ENCODE data around the gene GAL3ST3. TPM values are rescaled to one million over a fixed set of nuclear protein-coding genes. Genes with fewer than 3 reads are reported as not detected.

The GAL3ST3 gene
- total and polyA plus RNA-seq, 10 donors = 0.03 to 0.04 (median 0.03) TPM; not detected in 7

- H3K27me3 ChIP-seq (replicated peaks in 1 of 7) = no peaks in the 10 kb centered on the region
- intact Hi-C loops (cut with DNase I; ENCODE audit: low total_unique reads) = loop anchor here (10.0 kb wide), 1 partner anchor 282 kb away; the partner anchor contains the start of gene KAT5
- H3K36me3 ChIP-seq = peaks cover 0 to 63% (median 45%) of the 10 kb centered on the region in 6 donors
- DNase-seq = no peak
- H3K27ac ChIP-seq = no peak overlapping the region
- H3K4me1 ChIP-seq = peaks cover 4 to 31% (median 20%) of the 10 kb centered on the region in 6 donors
- H3K4me3 ChIP-seq = no peak overlapping the region
- H3K9me3 ChIP-seq = no peaks in the 10 kb centered on the region
- TF ChIP-seq POLR2A (IDR thresholded peaks at IDR 0.05) (no peak), CTCF (IDR thresholded peaks at IDR 0.05 in 8 of 11, conservative IDR thresholded peaks at IDR 0.05 in 3 of 11) (no peak), POLR2AphosphoS5 (IDR thresholded peaks at IDR 0.05) (no peak)
- WGBS, 5 donors = 79 to 95% (median 83%) methylated on average over 2 of the region's 2 CpGs
Observed at GRCh38 chr11:65997286-65997685, 51.7 kb downstream of the GAL3ST3 start.

- H3K4me3 ChIP-seq = no peak overlapping the region
- intact Hi-C loops (cut with DNase I; ENCODE audit: low total_unique reads) = loop anchor here (10.0 kb wide), 1 partner anchor 277 kb away; the partner anchor contains the start of gene KAT5
- TF ChIP-seq POLR2AphosphoS5 (IDR thresholded peaks at IDR 0.05) = no peak
- no peak for TF ChIP-seq POLR2A (IDR thresholded peaks at IDR 0.05)
- TF ChIP-seq CTCF (IDR thresholded peaks at IDR 0.05 in 8 of 11, conservative IDR thresholded peaks at IDR 0.05 in 3 of 11) = no peak
- no peak for DNase-seq
- H3K27ac ChIP-seq = no peak overlapping the region
- H3K27me3 ChIP-seq (replicated peaks in 1 of 7) = no peaks in the 10 kb centered on the region
- no peaks in the 10 kb centered on the region for H3K9me3 ChIP-seq
- H3K36me3 ChIP-seq = peaks cover 0 to 33% (median 11%) of the 10 kb centered on the region in 6 donors
- peaks cover 0 to 14% (median 8%) of the 10 kb centered on the region in 6 donors for H3K4me1 ChIP-seq
- 90 to 93% (median 91%) methylated on average over 5 of the region's 5 CpGs for WGBS, 5 donors
Observed at GRCh38 chr11:65992056-65992455, 56.9 kb downstream of the GAL3ST3 start.

Other genes starting within 250 kb of the GAL3ST3 start
- gene SNX32, start 215.2 kb downstream of the GAL3ST3 start, total RNA-seq = 1 to 10 TPM in 2 of 7 donors, under 1 TPM in 3, not detected in 2; 0.22 to 1.2 (median 0.77) TPM
- gene SNX32, start 215.2 kb downstream of the GAL3ST3 start, polyA plus RNA-seq = 1 to 10 TPM in 1 of 3 donors, under 1 TPM in 2; 0.45 to 1.5 (median 0.89) TPM
- gene CFL1, start 191.0 kb downstream of the GAL3ST3 start, total RNA-seq = 1,000 to 10,000 TPM in 2 of 7 donors, 100 to 1,000 TPM in 5; 666 to 1,219 (median 868) TPM
- gene CFL1, start 191.0 kb downstream of the GAL3ST3 start, polyA plus RNA-seq = 100 to 1,000 TPM; 562 to 869 (median 862) TPM
- 10 to 100 TPM; 54.8 to 77.3 (median 65.5) TPM for gene MUS81, start 188.7 kb downstream of the GAL3ST3 start, total RNA-seq
- 10 to 100 TPM; 71.2 to 93.5 (median 89.5) TPM for gene MUS81, start 188.7 kb downstream of the GAL3ST3 start, polyA plus RNA-seq
- 10 to 100 TPM; 21.0 to 53.5 (median 38.4) TPM for gene EFEMP2, start 176.4 kb downstream of the GAL3ST3 start, total RNA-seq
- gene EFEMP2, start 176.4 kb downstream of the GAL3ST3 start, polyA plus RNA-seq = 10 to 100 TPM; 22.5 to 39.1 (median 31.4) TPM
- gene CTSW, start 169.3 kb downstream of the GAL3ST3 start, total RNA-seq = 10 to 100 TPM; 18.8 to 38.2 (median 29.5) TPM
- gene CTSW, start 169.3 kb downstream of the GAL3ST3 start, polyA plus RNA-seq = 10 to 100 TPM in 2 of 3 donors, 1 to 10 TPM in 1; 5.6 to 13.2 (median 10.8) TPM
- gene FIBP, start 160.7 kb downstream of the GAL3ST3 start, total RNA-seq = 10 to 100 TPM; 52.3 to 79.0 (median 64.9) TPM
- gene FIBP, start 160.7 kb downstream of the GAL3ST3 start, polyA plus RNA-seq = 10 to 100 TPM; 61.9 to 66.3 (median 62.3) TPM
- gene CCDC85B, start 158.5 kb downstream of the GAL3ST3 start, total RNA-seq = 10 to 100 TPM; 38.7 to 61.7 (median 44.4) TPM
- 100 to 1,000 TPM in 1 of 3 donors, 10 to 100 TPM in 2; 53.9 to 131 (median 96.2) TPM for gene CCDC85B, start 158.5 kb downstream of the GAL3ST3 start, polyA plus RNA-seq
- gene FOSL1, start 148.8 kb downstream of the GAL3ST3 start, total RNA-seq = 1 to 10 TPM in 6 of 7 donors, under 1 TPM in 1; 0.42 to 5.4 (median 1.6) TPM
- gene FOSL1, start 148.8 kb downstream of the GAL3ST3 start, polyA plus RNA-seq = 1 to 10 TPM in 2 of 3 donors, under 1 TPM in 1; 0.59 to 1.2 (median 1.2) TPM
- gene C11orf68, start 130.1 kb downstream of the GAL3ST3 start, total RNA-seq = 10 to 100 TPM; 22.0 to 40.9 (median 31.7) TPM
- gene C11orf68, start 130.1 kb downstream of the GAL3ST3 start, polyA plus RNA-seq = 10 to 100 TPM; 34.3 to 44.9 (median 36.7) TPM
- gene DRAP1, start 129.7 kb downstream of the GAL3ST3 start, total RNA-seq = 10 to 100 TPM; 58.3 to 84.2 (median 69.6) TPM
- 100 to 1,000 TPM; 116 to 123 (median 122) TPM for gene DRAP1, start 129.7 kb downstream of the GAL3ST3 start, polyA plus RNA-seq
- under 1 TPM in 1 of 7 donors, not detected in 6; 0.24 TPM for gene TSGA10IP, start 103.7 kb downstream of the GAL3ST3 start, total RNA-seq
- gene TSGA10IP, start 103.7 kb downstream of the GAL3ST3 start, polyA plus RNA-seq = under 1 TPM; 0.06 to 0.24 (median 0.14) TPM
- gene SART1, start 87.4 kb downstream of the GAL3ST3 start, total RNA-seq = 10 to 100 TPM; 26.6 to 64.7 (median 54.9) TPM
- gene SART1, start 87.4 kb downstream of the GAL3ST3 start, polyA plus RNA-seq = 100 to 1,000 TPM in 2 of 3 donors, 10 to 100 TPM in 1; 80.3 to 117 (median 109) TPM
- 10 to 100 TPM; 24.5 to 39.2 (median 35.5) TPM for gene EIF1AD, start 47.0 kb downstream of the GAL3ST3 start, total RNA-seq
- gene EIF1AD, start 47.0 kb downstream of the GAL3ST3 start, polyA plus RNA-seq = 10 to 100 TPM; 14.3 to 22.0 (median 15.4) TPM
- gene BANF1, start 46.7 kb downstream of the GAL3ST3 start, total RNA-seq = 100 to 1,000 TPM in 3 of 7 donors, 10 to 100 TPM in 4; 50.5 to 139 (median 92.9) TPM
- 100 to 1,000 TPM; 151 to 219 (median 196) TPM for gene BANF1, start 46.7 kb downstream of the GAL3ST3 start, polyA plus RNA-seq
- gene CST6, start 37.2 kb downstream of the GAL3ST3 start, total RNA-seq = not detected
- 1 to 10 TPM in 1 of 3 donors, under 1 TPM in 2; 0.76 to 1.4 (median 0.93) TPM for gene CST6, start 37.2 kb downstream of the GAL3ST3 start, polyA plus RNA-seq
- gene CATSPER1, start 22.7 kb downstream of the GAL3ST3 start, total RNA-seq = 1 to 10 TPM in 3 of 7 donors, under 1 TPM in 2, not detected in 2; 0.70 to 1.2 (median 1.1) TPM
- under 1 TPM; 0.30 to 0.51 (median 0.50) TPM for gene CATSPER1, start 22.7 kb downstream of the GAL3ST3 start, polyA plus RNA-seq
- 100 to 1,000 TPM; 139 to 195 (median 164) TPM for gene SF3B2, start 3.2 kb upstream of the GAL3ST3 start, total RNA-seq
- gene SF3B2, start 3.2 kb upstream of the GAL3ST3 start, polyA plus RNA-seq = 100 to 1,000 TPM in 1 of 3 donors, 10 to 100 TPM in 2; 77.5 to 104 (median 89.9) TPM
- 100 to 1,000 TPM in 5 of 7 donors, 10 to 100 TPM in 2; 65.8 to 126 (median 110) TPM for gene PACS1, start 21.1 kb upstream of the GAL3ST3 start, total RNA-seq
- 10 to 100 TPM; 20.6 to 35.1 (median 20.9) TPM for gene PACS1, start 21.1 kb upstream of the GAL3ST3 start, polyA plus RNA-seq
- gene KLC2, start 208.5 kb upstream of the GAL3ST3 start, total RNA-seq = 10 to 100 TPM in 6 of 7 donors, 1 to 10 TPM in 1; 8.8 to 30.8 (median 18.3) TPM
- 10 to 100 TPM in 1 of 3 donors, 1 to 10 TPM in 2; 5.5 to 19.5 (median 7.8) TPM for gene KLC2, start 208.5 kb upstream of the GAL3ST3 start, polyA plus RNA-seq
- gene RAB1B, start 219.5 kb upstream of the GAL3ST3 start, total RNA-seq = 100 to 1,000 TPM; 101 to 130 (median 123) TPM
- 100 to 1,000 TPM in 1 of 3 donors, 10 to 100 TPM in 2; 66.8 to 150 (median 77.0) TPM for gene RAB1B, start 219.5 kb upstream of the GAL3ST3 start, polyA plus RNA-seq
- gene CNIH2, start 229.0 kb upstream of the GAL3ST3 start, total RNA-seq = 1 to 10 TPM in 3 of 7 donors, under 1 TPM in 2, not detected in 2; 0.40 to 1.9 (median 1.3) TPM
- gene CNIH2, start 229.0 kb upstream of the GAL3ST3 start, polyA plus RNA-seq = under 1 TPM; 0.20 to 0.57 (median 0.26) TPM
- gene YIF1A, start 240.0 kb upstream of the GAL3ST3 start, total RNA-seq = 10 to 100 TPM; 34.7 to 50.4 (median 40.4) TPM
- gene YIF1A, start 240.0 kb upstream of the GAL3ST3 start, polyA plus RNA-seq = 10 to 100 TPM; 48.3 to 60.1 (median 49.3) TPM
- gene TMEM151A, start 242.7 kb upstream of the GAL3ST3 start, total RNA-seq = under 1 TPM in 1 of 7 donors, not detected in 6; 0.34 TPM
- gene TMEM151A, start 242.7 kb upstream of the GAL3ST3 start, polyA plus RNA-seq = under 1 TPM in 2 of 3 donors, not detected in 1; 0.02 TPM

All from spleen (tissue), 11 donors.